ENCODE measurements around the gene HSPA5. TPM values are rescaled to one million over a fixed set of nuclear protein-coding genes. Genes with fewer than 3 reads are reported as not detected.
A peak's percentile ranks its signal among the peaks of the same experiment; 100 is the strongest.

The HSPA5 gene
- total RNA-seq, 1 experiment from 2014 or later = 259 TPM

DNA sequence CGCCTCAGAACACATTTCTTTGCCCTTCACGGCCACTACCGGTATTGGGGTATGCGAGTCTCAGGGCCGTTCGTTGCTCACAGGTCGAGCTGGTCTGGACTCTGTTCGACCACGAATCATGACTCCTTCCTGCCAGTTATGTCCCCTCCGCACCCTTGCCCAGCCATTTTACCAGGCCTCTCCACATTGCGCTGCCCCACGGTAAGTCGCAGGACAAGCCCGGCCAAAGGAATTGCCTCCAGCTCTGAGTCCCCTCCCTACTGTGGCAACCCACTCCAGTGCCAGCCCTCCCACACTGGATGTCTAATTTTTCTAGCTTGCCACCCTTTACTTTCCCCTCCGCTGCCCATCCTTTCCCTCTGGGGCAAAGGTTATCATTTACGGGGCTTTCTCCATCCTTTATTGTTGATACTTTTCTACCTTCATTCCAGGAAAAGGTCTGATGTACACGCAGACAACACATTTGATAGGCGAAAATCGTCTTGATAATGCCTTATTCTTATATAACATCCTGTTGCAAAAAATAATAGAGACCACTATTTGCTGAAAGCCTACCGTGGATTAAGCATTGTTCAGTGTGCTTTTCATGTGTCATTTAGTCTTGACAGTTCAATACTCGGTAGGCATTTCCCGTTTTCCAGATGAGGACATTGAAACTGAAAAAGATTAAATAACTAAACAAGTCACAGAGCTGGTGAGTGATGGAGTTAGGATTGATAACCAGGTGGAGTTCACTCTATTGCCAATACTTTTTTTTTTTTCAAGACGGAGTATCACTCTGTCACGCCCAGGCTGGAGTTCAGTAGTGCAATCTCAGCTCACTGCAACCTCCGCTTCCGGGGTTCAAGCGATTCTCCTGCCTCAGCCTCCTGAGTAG, 958 bp upstream of the HSPA5 start:
- Mint-ChIP-seq H3K27ac (ENCODE audit: unreplicated experiment) (peak overlapping the region; percentile 99), H3K4me1 (ENCODE audit: low read depth, unreplicated experiment) (peaks cover 7% of the 10 kb centered on the region), H3K4me3 (ENCODE audit: low read depth, unreplicated experiment) (peak overlapping the region; percentile 85), H3K27me3 (ENCODE audit: unreplicated experiment) (peaks cover 10% of the 10 kb centered on the region), H3K36me3 (ENCODE audit: insufficient read depth, unreplicated experiment) (peaks cover 55% of the 10 kb centered on the region), H3K9me3 (ENCODE audit: low read depth, unreplicated experiment) (no peaks in the 10 kb centered on the region)
- CTCF ChIA-PET = interaction anchor here (1.1 to 1.7 kb wide), 3 partner anchors 14 to 59 kb away, joined by 3 to 6 read pairs (median 5); partner anchors contain the start of gene GAPVD1
- TSS peak; percentile 96 for BruUV-seq (replicated peaks)
- TF ChIP-seq, protein P1, sequence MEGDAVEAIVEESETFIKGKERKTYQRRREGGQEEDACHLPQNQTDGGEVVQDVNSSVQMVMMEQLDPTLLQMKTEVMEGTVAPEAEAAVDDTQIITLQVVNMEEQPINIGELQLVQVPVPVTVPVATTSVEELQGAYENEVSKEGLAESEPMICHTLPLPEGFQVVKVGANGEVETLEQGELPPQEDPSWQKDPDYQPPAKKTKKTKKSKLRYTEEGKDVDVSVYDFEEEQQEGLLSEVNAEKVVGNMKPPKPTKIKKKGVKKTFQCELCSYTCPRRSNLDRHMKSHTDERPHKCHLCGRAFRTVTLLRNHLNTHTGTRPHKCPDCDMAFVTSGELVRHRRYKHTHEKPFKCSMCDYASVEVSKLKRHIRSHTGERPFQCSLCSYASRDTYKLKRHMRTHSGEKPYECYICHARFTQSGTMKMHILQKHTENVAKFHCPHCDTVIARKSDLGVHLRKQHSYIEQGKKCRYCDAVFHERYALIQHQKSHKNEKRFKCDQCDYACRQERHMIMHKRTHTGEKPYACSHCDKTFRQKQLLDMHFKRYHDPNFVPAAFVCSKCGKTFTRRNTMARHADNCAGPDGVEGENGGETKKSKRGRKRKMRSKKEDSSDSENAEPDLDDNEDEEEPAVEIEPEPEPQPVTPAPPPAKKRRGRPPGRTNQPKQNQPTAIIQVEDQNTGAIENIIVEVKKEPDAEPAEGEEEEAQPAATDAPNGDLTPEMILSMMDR (IDR thresholded peaks at IDR 0.05; ENCODE audit: unreplicated experiment) = no peak
- DNase-seq = peak; percentile 25
- intact Hi-C loops (cut with micrococcal nuclease; ENCODE audit: unreplicated experiment) = loop anchor here (1.0 kb wide), 1 partner anchor 30 kb away; no protein-coding TSS in a partner anchor

DNA sequence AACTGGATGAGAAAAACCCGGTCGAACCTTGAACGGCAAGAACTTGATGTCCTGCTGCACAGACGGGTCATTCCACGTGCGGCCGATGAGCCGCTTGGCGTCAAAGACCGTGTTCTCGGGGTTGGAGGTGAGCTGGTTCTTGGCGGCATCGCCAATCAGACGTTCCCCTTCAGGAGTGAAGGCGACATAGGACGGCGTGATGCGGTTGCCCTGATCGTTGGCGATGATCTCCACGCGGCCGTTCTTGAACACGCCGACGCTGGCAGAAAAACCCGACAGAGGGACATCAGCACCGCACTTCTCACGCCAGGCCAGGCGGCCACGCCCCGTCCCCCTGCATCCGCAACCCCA, 519 bp downstream of the HSPA5 start:
- peak; percentile 12 for DNase-seq
- Mint-ChIP-seq H3K27me3 (ENCODE audit: unreplicated experiment) (peaks cover 10% of the 10 kb centered on the region), H3K36me3 (ENCODE audit: insufficient read depth, unreplicated experiment) (peaks cover 70% of the 10 kb centered on the region), H3K4me1 (ENCODE audit: low read depth, unreplicated experiment) (peaks cover 18% of the 10 kb centered on the region), H3K9me3 (ENCODE audit: low read depth, unreplicated experiment) (no peaks in the 10 kb centered on the region), H3K4me3 (ENCODE audit: low read depth, unreplicated experiment) (peak overlapping the region; percentile 85), H3K27ac (ENCODE audit: unreplicated experiment) (peak overlapping the region; percentile 99)
- CTCF ChIA-PET = interaction anchor here (1.3 to 1.7 kb wide), 2 partner anchors 15 to 61 kb away, joined by 3 to 5 read pairs; no protein-coding TSS in a partner anchor
- intact Hi-C loops (cut with micrococcal nuclease; ENCODE audit: unreplicated experiment) = no loop called here
- BruUV-seq (replicated peaks) = no TSS peak
- TF ChIP-seq, protein P1 (IDR thresholded peaks at IDR 0.05; ENCODE audit: unreplicated experiment) = no peak

DNA sequence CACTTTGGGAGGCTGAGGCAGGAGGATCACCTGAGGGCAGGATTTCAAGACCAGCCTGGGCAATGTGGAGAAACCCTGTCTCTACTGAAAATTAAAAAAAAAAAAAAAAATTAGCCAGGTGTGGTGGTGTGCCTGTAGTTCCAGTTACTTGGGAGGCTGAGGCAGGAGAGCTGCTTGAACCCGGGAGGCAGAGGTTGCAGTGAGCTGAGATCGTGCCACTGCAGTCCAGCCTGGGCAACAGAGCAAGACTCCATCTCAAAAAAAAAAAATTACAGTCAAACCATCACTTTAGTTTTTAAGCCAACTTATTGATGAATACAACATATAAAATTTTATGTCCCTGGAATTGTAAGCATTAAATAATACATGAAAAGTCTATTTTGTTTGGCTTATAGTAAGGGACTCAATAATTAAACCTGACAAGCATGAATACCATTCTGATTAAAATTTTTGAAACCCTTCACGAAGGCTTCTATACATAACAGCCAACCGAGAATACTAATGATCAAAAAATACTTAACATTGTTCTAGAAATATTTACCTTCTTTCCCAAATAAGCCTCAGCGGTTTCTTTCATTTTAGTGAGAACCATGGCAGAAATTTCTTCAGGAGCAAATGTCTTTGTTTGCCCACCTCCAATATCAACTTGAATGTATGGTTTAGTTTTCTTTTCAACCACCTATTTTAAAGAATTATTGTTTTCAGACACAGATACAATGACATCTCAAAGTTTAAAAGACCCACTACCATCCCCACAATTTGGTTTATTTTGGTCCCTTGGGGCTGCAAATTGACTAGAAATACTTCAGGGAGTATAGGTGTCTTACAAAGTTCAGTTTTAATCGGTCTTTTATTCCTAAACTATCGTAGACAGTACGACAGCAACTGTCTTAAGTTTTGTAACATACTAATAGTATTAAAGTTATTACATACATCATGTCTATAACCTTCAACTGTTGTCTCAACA, 1.2 kb downstream of the HSPA5 start:
- BruUV-seq (replicated peaks) = no TSS peak
- peak overlapping the region; percentile 99 for H3K27ac Mint-ChIP-seq (ENCODE audit: unreplicated experiment)
- no peak for DNase-seq
- CTCF ChIA-PET = interaction anchor here (1.7 kb wide), 1 partner anchor 16 kb away, joined by 5 read pairs; no protein-coding TSS in a partner anchor
- peaks cover 10% of the 10 kb centered on the region for H3K27me3 Mint-ChIP-seq (ENCODE audit: unreplicated experiment)
- TF ChIP-seq, protein P1 (IDR thresholded peaks at IDR 0.05; ENCODE audit: unreplicated experiment) = no peak
- H3K4me3 Mint-ChIP-seq (ENCODE audit: low read depth, unreplicated experiment) = peak overlapping the region; percentile 85
- H3K9me3 Mint-ChIP-seq (ENCODE audit: low read depth, unreplicated experiment) = no peaks in the 10 kb centered on the region
- H3K36me3 Mint-ChIP-seq (ENCODE audit: insufficient read depth, unreplicated experiment) = peaks cover 77% of the 10 kb centered on the region
- intact Hi-C loops (cut with micrococcal nuclease; ENCODE audit: unreplicated experiment) = no loop called here
- H3K4me1 Mint-ChIP-seq (ENCODE audit: low read depth, unreplicated experiment) = peaks cover 18% of the 10 kb centered on the region

DNA sequence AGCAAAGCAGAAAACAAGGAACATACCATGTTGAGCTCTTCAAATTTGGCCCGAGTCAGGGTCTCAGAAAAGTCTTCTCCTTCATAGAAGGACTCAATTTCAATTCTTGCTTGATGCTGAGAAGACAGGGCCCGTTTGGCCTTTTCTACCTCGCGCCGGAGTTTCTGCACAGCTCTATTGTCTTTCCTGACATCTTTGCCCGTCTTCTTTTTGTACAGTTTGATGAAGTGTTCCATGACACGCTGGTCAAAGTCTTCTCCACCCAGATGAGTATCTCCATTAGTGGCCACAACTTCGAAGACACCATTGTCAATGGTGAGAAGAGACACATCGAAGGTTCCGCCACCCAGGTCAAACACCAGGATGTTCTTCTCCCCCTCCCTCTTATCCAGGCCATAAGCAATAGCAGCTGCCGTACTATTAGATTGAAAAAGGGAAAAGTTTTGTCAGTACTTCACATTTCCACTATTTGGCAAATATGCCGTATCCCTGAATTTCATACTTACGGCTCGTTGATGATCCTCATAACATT, 2.2 kb downstream of the HSPA5 start:
- no TSS peak for BruUV-seq (replicated peaks)
- CTCF ChIA-PET = no interaction called here
- peaks cover 18% of the 10 kb centered on the region for H3K4me1 Mint-ChIP-seq (ENCODE audit: low read depth, unreplicated experiment)

More for the DNA sequence above, 2.2 kb downstream of the HSPA5 start:
- Mint-ChIP-seq H3K36me3 (ENCODE audit: insufficient read depth, unreplicated experiment) (peaks cover 82% of the 10 kb centered on the region), H3K9me3 (ENCODE audit: low read depth, unreplicated experiment) (no peaks in the 10 kb centered on the region), H3K27ac (ENCODE audit: unreplicated experiment) (peak overlapping the region; percentile 84), H3K27me3 (ENCODE audit: unreplicated experiment) (peaks cover 10% of the 10 kb centered on the region), H3K4me3 (ENCODE audit: low read depth, unreplicated experiment) (peak overlapping the region; percentile 85)
- intact Hi-C loops (cut with micrococcal nuclease; ENCODE audit: unreplicated experiment) = loop anchor here (1.0 kb wide), 1 partner anchor 58 kb away; no protein-coding TSS in a partner anchor
- no peak for DNase-seq
- TF ChIP-seq, protein P1 (IDR thresholded peaks at IDR 0.05; ENCODE audit: unreplicated experiment) = no peak

Measured in Calu3 (cell line).